GM13976 (cell line): ENCODE measurements around the gene MSI1.

ENCODE experiments used
- DNase-seq: peaks from one replicate; pipeline ENCODE4 v3.0.0; 2012; ENCODE audit warnings: low spot score
- in situ Hi-C: fragments of 300-500 bp; cut with MboI; formaldehyde crosslinking; loops from one replicate; pipeline ENCODE4 v1.12.0; 2022; ENCODE audit warnings: low sequenced_read_pairs, mixed read lengths, inconsistent platforms; ENCODE audit not compliant: unreplicated experiment
- TF ChIP-seq, protein P1 (sequence below): IDR thresholded peaks from 2 replicates; pipeline ENCODE4 v1.5.1; 2012; ENCODE audit warnings: borderline replicate concordance, mild to moderate bottlenecking; ENCODE audit not compliant: insufficient read depth; ENCODE audit errors: extremely low read depth, missing control alignments, control extremely low read depth

MSI1 gene

DNA sequence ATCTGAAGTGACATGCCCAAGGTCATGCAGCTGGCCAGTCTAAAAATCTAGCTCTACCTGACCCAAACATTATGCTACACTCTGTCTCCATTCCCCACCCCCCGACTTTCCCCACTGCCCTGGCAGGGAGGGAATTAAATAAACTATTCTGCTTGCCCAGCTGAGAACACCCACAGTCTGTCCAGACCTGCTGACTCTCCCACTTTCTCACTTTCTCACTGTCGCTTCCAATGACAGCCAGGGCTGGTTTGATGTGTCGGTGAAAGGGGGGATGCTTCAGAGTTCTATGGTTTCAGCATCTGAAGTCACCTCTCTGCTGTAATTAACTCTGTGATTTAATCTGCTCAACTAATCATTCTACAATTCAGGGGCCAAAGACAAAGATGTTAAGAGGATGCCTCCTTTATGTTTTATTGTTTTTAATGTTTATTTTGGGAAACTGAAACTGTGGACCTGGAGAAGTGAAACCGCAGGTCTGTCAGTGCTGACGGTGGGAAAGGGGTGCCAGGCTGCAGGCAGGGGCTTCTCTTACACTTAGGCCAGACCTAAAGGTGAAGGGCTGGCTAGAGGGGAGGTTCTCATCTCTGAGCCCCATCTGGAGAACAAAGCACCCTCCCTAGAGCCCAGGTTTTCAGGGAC is 8.1 kb upstream of the MSI1 start:
- in situ Hi-C loops, result no loop called here
- no peak for DNase-seq
- TF ChIP-seq, protein P1, sequence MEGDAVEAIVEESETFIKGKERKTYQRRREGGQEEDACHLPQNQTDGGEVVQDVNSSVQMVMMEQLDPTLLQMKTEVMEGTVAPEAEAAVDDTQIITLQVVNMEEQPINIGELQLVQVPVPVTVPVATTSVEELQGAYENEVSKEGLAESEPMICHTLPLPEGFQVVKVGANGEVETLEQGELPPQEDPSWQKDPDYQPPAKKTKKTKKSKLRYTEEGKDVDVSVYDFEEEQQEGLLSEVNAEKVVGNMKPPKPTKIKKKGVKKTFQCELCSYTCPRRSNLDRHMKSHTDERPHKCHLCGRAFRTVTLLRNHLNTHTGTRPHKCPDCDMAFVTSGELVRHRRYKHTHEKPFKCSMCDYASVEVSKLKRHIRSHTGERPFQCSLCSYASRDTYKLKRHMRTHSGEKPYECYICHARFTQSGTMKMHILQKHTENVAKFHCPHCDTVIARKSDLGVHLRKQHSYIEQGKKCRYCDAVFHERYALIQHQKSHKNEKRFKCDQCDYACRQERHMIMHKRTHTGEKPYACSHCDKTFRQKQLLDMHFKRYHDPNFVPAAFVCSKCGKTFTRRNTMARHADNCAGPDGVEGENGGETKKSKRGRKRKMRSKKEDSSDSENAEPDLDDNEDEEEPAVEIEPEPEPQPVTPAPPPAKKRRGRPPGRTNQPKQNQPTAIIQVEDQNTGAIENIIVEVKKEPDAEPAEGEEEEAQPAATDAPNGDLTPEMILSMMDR, result no peak

DNA sequence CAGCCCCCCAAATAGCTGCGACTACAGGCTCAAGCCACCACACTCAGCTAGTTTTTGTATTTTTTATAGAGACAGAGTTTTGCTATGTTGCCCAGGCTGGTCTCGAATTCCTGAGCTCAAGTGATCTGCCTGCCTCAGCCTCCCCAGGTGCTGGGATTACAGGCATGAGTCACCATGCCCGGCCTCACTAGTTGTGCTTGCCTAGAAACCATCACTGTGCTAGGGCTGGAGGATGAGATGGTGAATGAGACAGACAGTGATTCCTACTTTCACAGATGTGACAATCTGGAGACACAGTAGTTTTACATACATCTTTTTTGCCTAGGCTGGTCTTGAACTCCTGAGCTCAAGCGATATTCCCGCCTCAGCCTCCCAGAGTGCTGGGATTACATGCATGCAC is 7.5 kb upstream of the MSI1 start:
- no peak for DNase-seq
- TF ChIP-seq, protein P1, result no peak
- in situ Hi-C loops, result no loop called here

DNA sequence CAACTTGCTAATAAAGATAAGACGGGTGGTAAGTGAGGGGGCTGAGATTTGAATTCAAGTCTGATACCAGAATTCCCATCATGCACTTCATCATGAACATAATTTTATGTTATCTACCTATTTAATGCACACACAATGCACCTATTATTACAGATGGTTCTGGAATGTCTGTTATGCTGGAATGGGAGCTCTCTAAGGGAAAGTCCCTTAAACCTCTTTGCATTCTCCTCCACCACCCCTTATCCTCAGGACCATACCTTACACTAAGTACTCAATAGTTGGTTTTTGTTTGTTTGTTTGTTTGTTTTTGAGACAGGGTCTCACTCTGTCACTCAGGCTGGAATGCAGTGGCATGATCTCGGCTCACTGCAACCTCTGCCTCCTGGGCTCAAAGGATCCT is 7.0 kb upstream of the MSI1 start:
- no peak for DNase-seq
- TF ChIP-seq, protein P1, result no peak
- in situ Hi-C loops, result no loop called here

DNA sequence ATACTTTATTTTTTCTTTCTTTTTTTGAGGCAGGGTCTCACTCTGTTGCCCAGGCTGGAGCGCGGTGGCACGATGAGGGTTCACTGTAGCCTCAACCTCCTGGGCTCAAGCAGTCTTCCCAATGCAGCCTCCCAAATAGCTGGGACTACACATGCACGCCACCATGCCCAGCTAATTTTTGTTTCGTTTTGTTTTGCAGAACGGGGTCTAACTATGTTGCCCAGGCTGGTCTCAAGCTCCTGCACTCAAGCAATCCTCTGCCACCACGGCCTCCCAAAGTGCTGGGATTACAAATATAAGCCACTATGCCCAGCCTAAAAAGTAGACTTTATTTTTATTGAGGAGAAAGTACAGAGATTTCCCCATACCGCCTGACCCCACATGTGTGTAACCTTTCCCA is 4.7 kb upstream of the MSI1 start:
- TF ChIP-seq, protein P1, result no peak
- no peak for DNase-seq
- in situ Hi-C loops, result no loop called here

DNA sequence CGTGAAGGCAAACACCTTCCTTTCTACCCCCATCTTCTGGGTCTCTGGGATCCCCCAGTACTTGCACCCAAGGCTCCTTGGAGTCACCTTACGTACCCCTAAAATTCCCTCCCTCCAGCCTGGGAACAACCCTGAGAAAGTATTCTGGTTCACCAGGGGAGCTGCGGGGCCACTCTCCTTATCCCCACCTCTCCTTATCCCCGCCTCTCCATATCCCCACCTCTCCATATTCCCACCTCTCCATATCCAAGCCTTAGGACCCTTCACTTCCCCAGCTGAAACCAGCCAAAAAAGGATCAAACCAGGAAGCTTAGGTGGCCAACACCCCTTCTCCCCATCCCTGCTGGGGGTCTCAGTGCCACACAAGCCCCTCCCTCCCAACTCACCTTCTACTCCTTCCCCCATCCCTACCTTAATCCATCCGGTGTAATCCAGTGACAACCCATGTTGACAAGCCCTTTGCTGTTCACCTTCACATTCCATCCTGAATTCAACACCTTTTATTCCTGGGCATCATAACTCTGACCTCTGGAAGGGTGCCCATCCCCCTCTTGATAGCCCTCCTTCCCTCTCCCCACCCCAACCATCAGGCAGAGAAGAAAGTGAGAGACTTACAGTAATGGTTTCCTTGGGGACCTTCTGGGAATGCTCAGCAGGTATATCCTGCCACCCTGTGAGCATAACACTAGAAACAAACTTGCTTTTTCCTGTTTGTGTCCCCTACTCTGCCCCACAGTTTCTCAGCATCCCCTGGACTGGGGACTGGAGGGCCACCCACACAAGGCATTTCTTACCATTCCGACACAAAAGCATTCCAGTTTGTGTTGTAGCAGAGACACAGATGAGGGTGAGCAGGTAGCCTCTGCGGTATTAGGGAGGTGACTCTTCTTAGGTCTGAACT is 1.6 kb upstream of the MSI1 start:
- TF ChIP-seq, protein P1, result no peak
- in situ Hi-C loops, result no loop called here
- DNase-seq, result no peak

- DNase-seq, result no peak
- in situ Hi-C loops, result no loop called here
- TF ChIP-seq, protein P1, result no peak
Observed at GRCh38 chr12:120369603-120370342, 809 bp upstream of the MSI1 start.
